NCI-H526 treated with DMSO at 0.1 percent for 48 hours (cell line): ENCODE measurements around the gene PRSS50.

ENCODE experiments used
- DNase-seq: peaks from one replicate; lab custom pipeline; 2025; lab: John Stamatoyannopoulos, UW

Gene PRSS50

GRCh38 chr3:46692566-46692990 is 25.1 kb downstream of the PRSS50 start:
- DNase-seq, result no peak

GRCh38 chr3:46690798-46691197 is 26.9 kb downstream of the PRSS50 start:
- no peak for DNase-seq

- DNase-seq, result no peak
Measured at GRCh38 chr3:46685446-46685845, 32.2 kb downstream of the PRSS50 start.

GRCh38 chr3:46684891-46685290 is 32.8 kb downstream of the PRSS50 start:
- DNase-seq, result no peak

GRCh38 chr3:46682974-46683373 is 34.7 kb downstream of the PRSS50 start:
- no peak for DNase-seq

GRCh38 chr3:46681856-46682540 is 35.7 kb downstream of the PRSS50 start:
- no peak for DNase-seq

GRCh38 chr3:46681387-46681786 is 36.3 kb downstream of the PRSS50 start:
- DNase-seq, result no peak

- no peak for DNase-seq
Measured at GRCh38 chr3:46680298-46680826, 37.3 kb downstream of the PRSS50 start.

- DNase-seq, result no peak
Measured at GRCh38 chr3:46679681-46680080, 38.0 kb downstream of the PRSS50 start.

GRCh38 chr3:46678280-46678679 is 39.4 kb downstream of the PRSS50 start:
- no peak for DNase-seq

- DNase-seq, result no peak
Measured at GRCh38 chr3:46677411-46677726, 40.3 kb downstream of the PRSS50 start.

- DNase-seq, result no peak
Measured at GRCh38 chr3:46676601-46677410, 40.9 kb downstream of the PRSS50 start.

- no peak for DNase-seq
Measured at GRCh38 chr3:46675843-46676567, 41.7 kb downstream of the PRSS50 start.

- no peak for DNase-seq
Measured at GRCh38 chr3:46675426-46675825, 42.2 kb downstream of the PRSS50 start.

GRCh38 chr3:46674031-46674845 is 43.4 kb downstream of the PRSS50 start:
- DNase-seq, result no peak

GRCh38 chr3:46673151-46674030 is 44.3 kb downstream of the PRSS50 start:
- DNase-seq, result no peak

- DNase-seq, result no peak
Measured at GRCh38 chr3:46672349-46672695, 45.3 kb downstream of the PRSS50 start.

GRCh38 chr3:46671541-46672348 is 45.9 kb downstream of the PRSS50 start:
- DNase-seq, result no peak

GRCh38 chr3:46670891-46671427 is 46.7 kb downstream of the PRSS50 start:
- DNase-seq, result no peak
